IMR-90 (cell line): ENCODE results near the gene TEDC2. TPM values are rescaled to one million over a fixed set of nuclear protein-coding genes. Genes with fewer than 3 reads are reported as not detected.

Experiments
- ATAC-seq: fragments of 200-7000 bp; cut with Tn5 transposase; 2 replicates; pipeline ENCODE4 v1.9.1; 2020; ENCODE audit warnings: low read depth, mild to moderate bottlenecking, moderate library complexity
- BruUV-seq: library from RNA; stranded (reverse); fragments of 400-500 nt; replicated peaks from 2 replicates; lab custom pipeline; 2021; lab: Mats Ljungman, UMichigan
- CTCF ChIA-PET: fragments of 300-600 bp; formaldehyde crosslinking; extraction: SDS; loops from one replicate; lab custom pipeline; 2021; ENCODE audit warnings: antibody characterized with exemption; lab: Yijun Ruan, JAX
- POLR2A ChIA-PET: fragments of 300-600 bp; sonication (Branson Sonifier 250); formaldehyde crosslinking; loops from one replicate; lab custom pipeline; 2022; ENCODE audit warnings: antibody characterized with exemption; ENCODE audit not compliant: unreplicated experiment; lab: Charles Lee
- DNase-seq: peaks from one replicate; pipeline ENCODE4 v3.0.0; 2013
- H2AFZ ChIP-seq: replicated peaks from 2 replicates; pipeline ENCODE3; 2013; ENCODE audit warnings: low read length, mild to moderate bottlenecking; ENCODE audit not compliant: poor library complexity
- H2AK5ac ChIP-seq: 2 replicates; pipeline ENCODE4 v1.6.1; 2013; ENCODE audit warnings: low read depth, low read length, inconsistent platforms
- H2AK9ac ChIP-seq: replicated peaks from 2 replicates; pipeline ENCODE3; 2013; ENCODE audit warnings: mild to moderate bottlenecking, low read depth, low read length, moderate library complexity; ENCODE audit not compliant: poor library complexity
- H2BK120ac ChIP-seq: 2 replicates; pipeline ENCODE4 v1.6.1; 2013; ENCODE audit warnings: low read depth, low read length, inconsistent platforms
- H2BK15ac ChIP-seq: 3 replicates; pipeline ENCODE4 v1.6.1; 2013; ENCODE audit warnings: low read depth, low read length, inconsistent platforms
- H2BK20ac ChIP-seq: 2 replicates; pipeline ENCODE4 v1.6.1; 2013; ENCODE audit warnings: low read depth, mild to moderate bottlenecking, inconsistent platforms, low read length, moderate library complexity
- H2BK5ac ChIP-seq: 2 replicates; pipeline ENCODE4 v1.6.1; 2013; ENCODE audit warnings: mild to moderate bottlenecking, low read depth, low read length, inconsistent platforms; ENCODE audit not compliant: poor library complexity, severe bottlenecking
- H3K14ac ChIP-seq: replicated peaks from 2 replicates; pipeline ENCODE4 v1.6.1; 2013; ENCODE audit warnings: low read depth, low read length, inconsistent platforms
- H3K18ac ChIP-seq: 2 replicates; pipeline ENCODE4 v1.6.1; 2013; ENCODE audit warnings: low read depth, low read length, control low read depth
- H3K23ac ChIP-seq: 2 replicates; pipeline ENCODE4 v1.6.1; 2013; ENCODE audit warnings: low read depth, low read length, inconsistent platforms
- H3K27ac ChIP-seq: 2 replicates; pipeline ENCODE4 v1.5.1; 2013; ENCODE audit warnings: mild to moderate bottlenecking, control low read depth, low read length; ENCODE audit not compliant: insufficient read depth
- H3K27me3 ChIP-seq: 2 replicates; pipeline ENCODE4 v1.6.1; 2013; ENCODE audit warnings: low read length; ENCODE audit not compliant: control insufficient read depth, insufficient read depth
- H3K36me3 ChIP-seq: 2 replicates; pipeline ENCODE4 v1.6.1; 2013; ENCODE audit warnings: low read length, mixed read lengths; ENCODE audit not compliant: control insufficient read depth, insufficient read depth
- H3K4ac ChIP-seq: 2 replicates; pipeline ENCODE4 v1.6.1; 2013; ENCODE audit warnings: low read depth, low read length, inconsistent platforms
- H3K4me1 ChIP-seq: 2 replicates; pipeline ENCODE4 v1.6.1; 2013; ENCODE audit warnings: low read length, mixed read lengths; ENCODE audit not compliant: control insufficient read depth, insufficient read depth
- H3K4me2 ChIP-seq: 2 replicates; pipeline ENCODE4 v1.6.1; 2013; ENCODE audit warnings: low read depth, mild to moderate bottlenecking, control low read depth, low read length, moderate library complexity
- H3K4me3 ChIP-seq: 2 replicates; pipeline ENCODE4 v1.5.1; 2013; ENCODE audit warnings: low read depth, mild to moderate bottlenecking, control low read depth, low read length, moderate library complexity; ENCODE audit not compliant: insufficient read depth
- H3K56ac ChIP-seq: 2 replicates; pipeline ENCODE4 v1.6.1; 2013; ENCODE audit warnings: low read length, inconsistent platforms; ENCODE audit not compliant: insufficient read depth; ENCODE audit errors: extremely low read depth
- H3K79me1 ChIP-seq, 2 experiments: 2 replicates each; pipeline ENCODE4 v1.6.1; 2013; ENCODE audit warnings: low read length in 2 of 2, inconsistent platforms in 1 of 2, low read depth in 1 of 2
- H3K9ac ChIP-seq: 2 replicates; pipeline ENCODE4 v1.6.1; 2013; ENCODE audit warnings: low read depth, low read length, control low read depth
- H3K9me1 ChIP-seq: 2 replicates; pipeline ENCODE4 v1.6.1; 2013; ENCODE audit warnings: low read length, inconsistent platforms; ENCODE audit not compliant: insufficient read depth
- H3K9me3 ChIP-seq: 2 replicates; pipeline ENCODE4 v1.6.1; 2013; ENCODE audit warnings: low read length; ENCODE audit not compliant: control insufficient read depth, insufficient read depth
- H4K20me1 ChIP-seq: 2 replicates; pipeline ENCODE4 v1.6.1; 2013; ENCODE audit warnings: low read length, inconsistent platforms; ENCODE audit not compliant: insufficient read depth
- H4K5ac ChIP-seq: 2 replicates; pipeline ENCODE4 v1.6.1; 2013; ENCODE audit warnings: mild to moderate bottlenecking, low read depth, low read length, control low read depth
- H4K8ac ChIP-seq, 2 experiments: 2 replicates each; pipeline ENCODE4 v1.6.1; 2013; ENCODE audit warnings: low read depth in 2 of 2, low read length in 2 of 2, control low read depth in 1 of 2, inconsistent platforms in 1 of 2
- H4K91ac ChIP-seq: 2 replicates; pipeline ENCODE4 v1.6.1; 2013; ENCODE audit warnings: low read depth, low read length, inconsistent platforms; ENCODE audit not compliant: insufficient read depth
- BHLHE40 ChIP-seq: fragments of 150-350 bp; IDR thresholded peaks from 2 replicates; pipeline ENCODE4 v1.6.1; 2016; ENCODE audit warnings: mild to moderate bottlenecking, low read depth, low read length
- CEBPB ChIP-seq: IDR thresholded peaks from 2 replicates; pipeline ENCODE4 v1.6.1; 2012; ENCODE audit warnings: low read depth, low read length, improper control_type of control experiment
- CHD1 ChIP-seq: IDR thresholded peaks from 2 replicates; pipeline ENCODE4 v1.6.1; 2012; ENCODE audit warnings: low read depth, low read length, improper control_type of control experiment
- FOS ChIP-seq: fragments of 150-350 bp; IDR thresholded peaks from 2 replicates; pipeline ENCODE4 v1.6.1; 2016; ENCODE audit warnings: low read depth, low read length
- MAZ ChIP-seq: IDR thresholded peaks from 2 replicates; pipeline ENCODE4 v1.6.1; 2012; ENCODE audit warnings: low read depth, mild to moderate bottlenecking, low read length, improper control_type of control experiment, moderate library complexity, borderline replicate concordance
- MXI1 ChIP-seq: IDR thresholded peaks from 2 replicates; pipeline ENCODE4 v1.6.1; 2012; ENCODE audit warnings: low read depth, mild to moderate bottlenecking, low read length, moderate library complexity, borderline replicate concordance
- POLR2A ChIP-seq: IDR thresholded peaks from 2 replicates; pipeline ENCODE4 v1.6.1; 2012; ENCODE audit warnings: mild to moderate bottlenecking, low read depth, low read length
- RCOR1 ChIP-seq: IDR thresholded peaks from 2 replicates; pipeline ENCODE4 v1.6.1; 2012; ENCODE audit warnings: mild to moderate bottlenecking, low read length, improper control_type of control experiment; ENCODE audit not compliant: insufficient replicate concordance
- SMC3 ChIP-seq: fragments of 150-350 bp; IDR thresholded peaks from 2 replicates; pipeline ENCODE4 v1.6.1; 2016; ENCODE audit warnings: low read depth, mild to moderate bottlenecking, antibody characterized with exemption, low read length, moderate library complexity
- WGBS, 2 experiments: methylation state at CpG; one replicate each; pipeline versions ENCODE4 v1.1.5 to v1.1.7; 2013; ENCODE audit warnings: missing lambda C conversion rate in 2 of 2; ENCODE audit not compliant: insufficient read length in 1 of 2; ENCODE audit errors: extremely low coverage in 2 of 2; 5-methylcytosine and 5-hydroxymethylcytosine counted together
- dilution Hi-C: fragments of 300-500 bp; cut with HindIII; formaldehyde crosslinking; loops from one replicate; pipeline ENCODE4 v1.14.3; 2018; ENCODE audit warnings: low sequenced_read_pairs; ENCODE audit not compliant: unreplicated experiment
- in situ Hi-C: fragments of 300-500 bp; cut with MboI; formaldehyde crosslinking; loops from 3 replicates; pipeline ENCODE4 v1.14.3; 2019; ENCODE audit warnings: low sequenced_read_pairs, inconsistent platforms, mixed read lengths
- intact Hi-C: fragments of 100-400 bp; cut with micrococcal nuclease; formaldehyde crosslinking; loops from 2 replicates; pipeline ENCODE4 v1.10.0; 2022
- polyA plus RNA-seq, 3 experiments: library from polyadenylated mRNA; depleted of rRNA; stranded (reverse); fragments of >200 nt; gene quantifications; 2 replicates each; pipeline ENCODE4 v1.2.3, GENCODE V29; 2012; ENCODE audit warnings: low replicate concordance in 1 of 3
- total RNA-seq: library from RNA; depleted of rRNA; stranded (reverse); fragments of >200 nt; gene quantifications from 2 replicates; pipeline ENCODE4 v1.2.3, GENCODE V29; 2012
- TF ChIP-seq, protein P1 (sequence below): fragments of 150-350 bp; IDR thresholded peaks from 2 replicates; pipeline ENCODE4 v1.6.1; 2016; ENCODE audit warnings: low read depth, mild to moderate bottlenecking, low read length, moderate library complexity, borderline replicate concordance
- TF ChIP-seq, protein P2 (sequence below): fragments of 150-350 bp; IDR thresholded peaks from 2 replicates; pipeline ENCODE4 v1.6.1; 2017; ENCODE audit warnings: mild to moderate bottlenecking, antibody characterized with exemption, low read length, low read depth

Gene TEDC2
- total and polyA plus RNA-seq, 2 of the 4 experiments (the other 2 are of a cell fraction) = 3.6 to 7.3 TPM

DNA sequence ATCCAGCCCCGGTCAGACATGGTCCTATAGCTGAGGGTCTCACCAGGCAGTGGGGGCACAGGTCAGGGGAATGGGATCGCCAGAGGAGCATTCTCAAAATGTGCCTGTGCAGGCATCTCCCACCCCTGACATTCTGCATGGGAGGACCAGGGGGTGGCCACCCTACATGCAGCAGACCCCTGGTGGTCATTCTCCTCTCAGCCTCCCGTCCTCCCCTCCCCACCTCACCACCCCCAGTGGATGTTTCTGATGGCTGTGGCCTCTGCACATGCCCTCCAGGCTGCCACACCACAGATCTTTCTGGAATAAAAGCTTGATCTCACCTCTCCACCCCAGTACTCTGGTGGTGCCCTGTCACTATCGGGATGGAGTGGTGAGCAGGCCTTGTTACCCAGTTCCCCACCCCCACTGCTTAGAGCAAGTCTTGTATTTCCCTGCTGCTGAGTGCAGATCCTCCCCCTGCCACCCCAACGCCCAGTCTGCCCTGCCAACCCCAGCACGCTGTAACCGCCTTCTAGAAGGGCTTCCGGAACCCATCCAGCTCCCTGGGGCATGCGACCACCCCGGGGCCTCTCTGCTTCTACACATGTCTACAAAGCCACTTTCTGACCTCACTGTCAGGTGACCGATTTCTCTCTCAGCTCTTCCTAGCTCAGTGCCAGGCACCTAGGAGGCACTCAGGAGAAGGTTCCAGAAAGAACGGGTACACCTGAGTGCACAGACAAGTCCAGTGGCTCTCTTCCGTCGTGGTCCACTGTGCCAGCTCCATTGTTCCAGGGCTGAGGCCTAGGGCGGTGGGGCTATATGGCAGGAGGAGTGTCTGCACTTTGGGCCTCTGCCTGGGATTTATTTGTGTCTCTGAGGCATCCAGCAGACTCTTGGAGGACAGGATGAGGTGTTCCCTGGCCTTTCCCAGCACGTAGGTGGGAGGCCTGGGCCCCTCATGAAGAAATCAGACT, 24.3 kb downstream of the TEDC2 start:
- Histone ChIP-seq H3K9me1 (peaks cover 11% of the 10 kb centered on the region; the same call in 1 of the 2 replicates), H3K9ac (no peak overlapping the region), H3K18ac (no peak overlapping the region), H3K14ac (no peak overlapping the region), H3K27ac (no peak overlapping the region), H3K36me3 (no peaks in the 10 kb centered on the region), H3K4me2 (no peak overlapping the region), H3K23ac (peak overlapping the region; percentile 43; the same call in 1 of the 2 replicates), H4K91ac (peak overlapping the region; percentile 36; the same call in 1 of the 2 replicates), H3K9me3 (no peaks in the 10 kb centered on the region), H3K79me1 (peaks cover 37 to 67% of the 10 kb centered on the region in 2 experiments), H2AK9ac (peak overlapping the region; percentile 25), H4K5ac (no peak overlapping the region), H3K56ac (no peak overlapping the region), H4K8ac (no peak overlapping the region), H2BK20ac (no peak overlapping the region), H4K20me1 (peaks cover 14% of the 10 kb centered on the region), H3K4me3 (no peak overlapping the region), H3K4ac (0 out of 2 replicates have a peak overlapping the region, but pooled peaks have one; percentile 20), H2AFZ (no peak overlapping the region), H2BK15ac (no peak overlapping the region), H3K4me1 (peaks cover 28% of the 10 kb centered on the region), H2AK5ac (no peak overlapping the region), H3K27me3 (no peaks in the 10 kb centered on the region), H2BK120ac (no peak overlapping the region), H2BK5ac (no peak overlapping the region)
- ATAC-seq (no peak), DNase-seq (no peak)
- intact Hi-C loops = no loop called here
- ChIA-PET POLR2A (interaction anchor here (0.6 kb wide), 1 partner anchor 243 kb away, joined by 3 read pairs; no protein-coding TSS in a partner anchor), CTCF (no interaction called here)
- TF ChIP-seq CEBPB (no peak), SMC3 (no peak), MXI1 (no peak), MAZ (no peak), FOS (no peak), BHLHE40 (no peak), POLR2A (no peak), CHD1 (no peak), RCOR1 (no peak)
- TF ChIP-seq, protein P1, sequence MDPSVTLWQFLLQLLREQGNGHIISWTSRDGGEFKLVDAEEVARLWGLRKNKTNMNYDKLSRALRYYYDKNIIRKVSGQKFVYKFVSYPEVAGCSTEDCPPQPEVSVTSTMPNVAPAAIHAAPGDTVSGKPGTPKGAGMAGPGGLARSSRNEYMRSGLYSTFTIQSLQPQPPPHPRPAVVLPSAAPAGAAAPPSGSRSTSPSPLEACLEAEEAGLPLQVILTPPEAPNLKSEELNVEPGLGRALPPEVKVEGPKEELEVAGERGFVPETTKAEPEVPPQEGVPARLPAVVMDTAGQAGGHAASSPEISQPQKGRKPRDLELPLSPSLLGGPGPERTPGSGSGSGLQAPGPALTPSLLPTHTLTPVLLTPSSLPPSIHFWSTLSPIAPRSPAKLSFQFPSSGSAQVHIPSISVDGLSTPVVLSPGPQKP = no peak
- TF ChIP-seq, protein P2, sequence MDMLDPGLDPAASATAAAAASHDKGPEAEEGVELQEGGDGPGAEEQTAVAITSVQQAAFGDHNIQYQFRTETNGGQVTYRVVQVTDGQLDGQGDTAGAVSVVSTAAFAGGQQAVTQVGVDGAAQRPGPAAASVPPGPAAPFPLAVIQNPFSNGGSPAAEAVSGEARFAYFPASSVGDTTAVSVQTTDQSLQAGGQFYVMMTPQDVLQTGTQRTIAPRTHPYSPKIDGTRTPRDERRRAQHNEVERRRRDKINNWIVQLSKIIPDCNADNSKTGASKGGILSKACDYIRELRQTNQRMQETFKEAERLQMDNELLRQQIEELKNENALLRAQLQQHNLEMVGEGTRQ = no peak
- no TSS peak for BruUV-seq
- 87% methylated on average over 7 of the region's 16 CpGs; no CpG with 5 or more reads in 1 of the 2 experiments for WGBS, 2 experiments
- in situ Hi-C loops = no loop called here
- dilution Hi-C loops = no loop called here
